ENCODE measurements around the gene MFSD12. TPM values are rescaled to one million over a fixed set of nuclear protein-coding genes. Genes with fewer than 3 reads are reported as not detected.
A peak's percentile ranks its signal among the peaks of the same experiment; 100 is the strongest.

The MFSD12 gene
- polyA plus RNA-seq, 1 donor, result 33.7 TPM

GRCh38 chr19:3556423-3556977, 886 bp downstream of the MFSD12 start:
- peaks cover 6% of the 10 kb centered on the region for H3K4me1 ChIP-seq (ENCODE audit: control insufficient read depth, insufficient read depth, low read length)
- no peaks in the 10 kb centered on the region for H3K9me3 ChIP-seq (ENCODE audit: control insufficient read depth, low read depth, low read length)
- WGBS (ENCODE audit: insufficient coverage, low lambda C conversion rate), result no CpG with 5 or more reads among the region's 9 CpGs

GRCh38 chr19:3555653-3556422, 1.5 kb downstream of the MFSD12 start:
- WGBS (ENCODE audit: insufficient coverage, low lambda C conversion rate), result no CpG with 5 or more reads among the region's 15 CpGs
- no peak for DNase-seq
- Histone ChIP-seq H3K27ac (ENCODE audit: low read length) (no peak overlapping the region), H3K4me1 (ENCODE audit: control insufficient read depth, insufficient read depth, low read length) (peaks cover 6% of the 10 kb centered on the region), H3K9me3 (ENCODE audit: control insufficient read depth, low read depth, low read length) (no peaks in the 10 kb centered on the region), H3K4me3 (ENCODE audit: low read length) (no peak overlapping the region), H3K36me3 (ENCODE audit: control insufficient read depth, insufficient read depth, low read length) (no peaks in the 10 kb centered on the region), H3K27me3 (ENCODE audit: control insufficient read depth, insufficient read depth, low read length) (no peaks in the 10 kb centered on the region)

More at GRCh38 chr19:3556423-3556977, 886 bp downstream of the MFSD12 start:
- Histone ChIP-seq H3K4me3 (ENCODE audit: low read length) (peak overlapping the region; percentile 35), H3K27me3 (ENCODE audit: control insufficient read depth, insufficient read depth, low read length) (no peaks in the 10 kb centered on the region), H3K27ac (ENCODE audit: low read length) (no peak overlapping the region), H3K36me3 (ENCODE audit: control insufficient read depth, insufficient read depth, low read length) (no peaks in the 10 kb centered on the region)
- no peak for DNase-seq

GRCh38 chr19:3554254-3555083, 2.9 kb downstream of the MFSD12 start:
- Histone ChIP-seq H3K27me3 (ENCODE audit: control insufficient read depth, insufficient read depth, low read length) (no peaks in the 10 kb centered on the region), H3K4me3 (ENCODE audit: low read length) (no peak overlapping the region), H3K9me3 (ENCODE audit: control insufficient read depth, low read depth, low read length) (no peaks in the 10 kb centered on the region), H3K27ac (ENCODE audit: low read length) (no peak overlapping the region), H3K4me1 (ENCODE audit: control insufficient read depth, insufficient read depth, low read length) (peaks cover 6% of the 10 kb centered on the region), H3K36me3 (ENCODE audit: control insufficient read depth, insufficient read depth, low read length) (no peaks in the 10 kb centered on the region)
- DNase-seq, result no peak
- no CpG with 5 or more reads among the region's 21 CpGs for WGBS (ENCODE audit: insufficient coverage, low lambda C conversion rate)

GRCh38 chr19:3551792-3552095, 5.6 kb downstream of the MFSD12 start:
- H3K4me1 ChIP-seq (ENCODE audit: control insufficient read depth, insufficient read depth, low read length), result peaks cover 5% of the 10 kb centered on the region
- H3K9me3 ChIP-seq (ENCODE audit: control insufficient read depth, low read depth, low read length), result peaks cover 2% of the 10 kb centered on the region
- H3K4me3 ChIP-seq (ENCODE audit: low read length), result no peak overlapping the region
- H3K27me3 ChIP-seq (ENCODE audit: control insufficient read depth, insufficient read depth, low read length), result no peaks in the 10 kb centered on the region
- DNase-seq, result no peak
- H3K27ac ChIP-seq (ENCODE audit: low read length), result no peak overlapping the region
- WGBS (ENCODE audit: insufficient coverage, low lambda C conversion rate), result no CpG with 5 or more reads among the region's 9 CpGs
- peaks cover 4% of the 10 kb centered on the region for H3K36me3 ChIP-seq (ENCODE audit: control insufficient read depth, insufficient read depth, low read length)

GRCh38 chr19:3550947-3551791, 6.2 kb downstream of the MFSD12 start:
- no peaks in the 10 kb centered on the region for H3K27me3 ChIP-seq (ENCODE audit: control insufficient read depth, insufficient read depth, low read length)
- no peaks in the 10 kb centered on the region for H3K4me1 ChIP-seq (ENCODE audit: control insufficient read depth, insufficient read depth, low read length)
- H3K36me3 ChIP-seq (ENCODE audit: control insufficient read depth, insufficient read depth, low read length), result peaks cover 4% of the 10 kb centered on the region
- H3K4me3 ChIP-seq (ENCODE audit: low read length), result no peak overlapping the region
- no CpG with 5 or more reads among the region's 34 CpGs for WGBS (ENCODE audit: insufficient coverage, low lambda C conversion rate)
- DNase-seq, result no peak
- peaks cover 2% of the 10 kb centered on the region for H3K9me3 ChIP-seq (ENCODE audit: control insufficient read depth, low read depth, low read length)
- no peak overlapping the region for H3K27ac ChIP-seq (ENCODE audit: low read length)

- no peak overlapping the region for H3K4me3 ChIP-seq (ENCODE audit: low read length)
- WGBS (ENCODE audit: insufficient coverage, low lambda C conversion rate), result no CpG with 5 or more reads among the region's 10 CpGs
These were observed 7.6 kb downstream of the MFSD12 start for GRCh38 chr19:3549816-3550215.

GRCh38 chr19:3548606-3549005, 8.8 kb downstream of the MFSD12 start:
- peaks cover 8% of the 10 kb centered on the region for H3K36me3 ChIP-seq (ENCODE audit: control insufficient read depth, insufficient read depth, low read length)
- DNase-seq, result no peak
- H3K4me3 ChIP-seq (ENCODE audit: low read length), result no peak overlapping the region
- H3K27ac ChIP-seq (ENCODE audit: low read length), result no peak overlapping the region
- no peaks in the 10 kb centered on the region for H3K27me3 ChIP-seq (ENCODE audit: control insufficient read depth, insufficient read depth, low read length)
- no peaks in the 10 kb centered on the region for H3K4me1 ChIP-seq (ENCODE audit: control insufficient read depth, insufficient read depth, low read length)
- WGBS (ENCODE audit: insufficient coverage, low lambda C conversion rate), result no CpG with 5 or more reads among the region's 14 CpGs
- H3K9me3 ChIP-seq (ENCODE audit: control insufficient read depth, low read depth, low read length), result peaks cover 2% of the 10 kb centered on the region

More at GRCh38 chr19:3549816-3550215, 7.6 kb downstream of the MFSD12 start:
- no peaks in the 10 kb centered on the region for H3K27me3 ChIP-seq (ENCODE audit: control insufficient read depth, insufficient read depth, low read length)
- DNase-seq, result no peak
- H3K27ac ChIP-seq (ENCODE audit: low read length), result no peak overlapping the region
- H3K4me1 ChIP-seq (ENCODE audit: control insufficient read depth, insufficient read depth, low read length), result no peaks in the 10 kb centered on the region
- peaks cover 2% of the 10 kb centered on the region for H3K9me3 ChIP-seq (ENCODE audit: control insufficient read depth, low read depth, low read length)
- peaks cover 4% of the 10 kb centered on the region for H3K36me3 ChIP-seq (ENCODE audit: control insufficient read depth, insufficient read depth, low read length)

- WGBS (ENCODE audit: insufficient coverage, low lambda C conversion rate), result no CpG with 5 or more reads among the region's 36 CpGs
- H3K36me3 ChIP-seq (ENCODE audit: control insufficient read depth, insufficient read depth, low read length), result peaks cover 8% of the 10 kb centered on the region
- no peaks in the 10 kb centered on the region for H3K27me3 ChIP-seq (ENCODE audit: control insufficient read depth, insufficient read depth, low read length)
- peaks cover 2% of the 10 kb centered on the region for H3K9me3 ChIP-seq (ENCODE audit: control insufficient read depth, low read depth, low read length)
- no peaks in the 10 kb centered on the region for H3K4me1 ChIP-seq (ENCODE audit: control insufficient read depth, insufficient read depth, low read length)
- no peak overlapping the region for H3K4me3 ChIP-seq (ENCODE audit: low read length)
- no peak for DNase-seq
- H3K27ac ChIP-seq (ENCODE audit: low read length), result no peak overlapping the region
These were observed 9.6 kb downstream of the MFSD12 start for GRCh38 chr19:3547767-3548282.

GRCh38 chr19:3547301-3547731, 10.1 kb downstream of the MFSD12 start:
- no peak overlapping the region for H3K27ac ChIP-seq (ENCODE audit: low read length)
- H3K4me3 ChIP-seq (ENCODE audit: low read length), result no peak overlapping the region
- WGBS (ENCODE audit: insufficient coverage, low lambda C conversion rate), result no CpG with 5 or more reads among the region's 15 CpGs
- H3K4me1 ChIP-seq (ENCODE audit: control insufficient read depth, insufficient read depth, low read length), result no peaks in the 10 kb centered on the region
- peaks cover 2% of the 10 kb centered on the region for H3K9me3 ChIP-seq (ENCODE audit: control insufficient read depth, low read depth, low read length)
- H3K27me3 ChIP-seq (ENCODE audit: control insufficient read depth, insufficient read depth, low read length), result no peaks in the 10 kb centered on the region
- peaks cover 8% of the 10 kb centered on the region for H3K36me3 ChIP-seq (ENCODE audit: control insufficient read depth, insufficient read depth, low read length)
- no peak for DNase-seq

GRCh38 chr19:3546119-3546518, 11.3 kb downstream of the MFSD12 start:
- no CpG with 5 or more reads among the region's 23 CpGs for WGBS (ENCODE audit: insufficient coverage, low lambda C conversion rate)
- H3K9me3 ChIP-seq (ENCODE audit: control insufficient read depth, low read depth, low read length), result peaks cover 2% of the 10 kb centered on the region
- peaks cover 11% of the 10 kb centered on the region for H3K36me3 ChIP-seq (ENCODE audit: control insufficient read depth, insufficient read depth, low read length)
- H3K27me3 ChIP-seq (ENCODE audit: control insufficient read depth, insufficient read depth, low read length), result no peaks in the 10 kb centered on the region
- H3K4me1 ChIP-seq (ENCODE audit: control insufficient read depth, insufficient read depth, low read length), result no peaks in the 10 kb centered on the region
- DNase-seq, result no peak
- H3K27ac ChIP-seq (ENCODE audit: low read length), result no peak overlapping the region
- H3K4me3 ChIP-seq (ENCODE audit: low read length), result no peak overlapping the region

All from large intestine (tissue), 3 donors.